IPS-NIHi11 (cell line): ENCODE results near the gene FAM229A.

Experiments
- DNase-seq: peaks from one replicate; pipeline ENCODE4 v3.0.0; 2012; ENCODE audit warnings: mixed read lengths, low spot score

Gene FAM229A

DNA sequence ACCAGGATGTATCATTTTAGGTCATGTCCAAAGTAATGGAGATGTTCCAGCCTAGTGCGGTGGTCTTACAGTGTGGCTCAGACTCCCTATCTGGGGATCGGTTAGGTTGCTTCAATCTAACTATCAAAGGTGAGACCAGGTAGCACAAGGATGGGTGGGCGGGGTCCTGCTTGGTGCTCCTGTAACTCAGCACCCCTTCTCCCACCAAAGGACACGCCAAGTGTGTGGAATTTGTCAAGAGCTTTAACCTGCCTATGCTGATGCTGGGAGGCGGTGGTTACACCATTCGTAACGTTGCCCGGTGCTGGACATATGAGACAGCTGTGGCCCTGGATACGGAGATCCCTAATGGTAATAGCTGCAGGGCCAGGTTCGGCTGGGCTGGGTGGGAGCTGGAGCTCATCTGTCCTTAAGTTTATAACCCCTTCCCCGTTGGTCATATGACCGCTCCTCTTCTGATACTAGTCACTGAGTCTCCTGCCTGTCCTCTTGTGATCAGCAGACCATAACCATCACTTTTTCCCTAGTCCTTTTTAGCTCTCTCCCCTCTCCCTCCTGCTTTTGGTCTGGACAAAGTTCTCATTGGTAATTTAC, 31.6 kb downstream of the FAM229A start:
- DNase-seq, result no peak

GRCh38 chr1:32329931-32330466, 32.3 kb downstream of the FAM229A start:
- DNase-seq, result no peak

DNA sequence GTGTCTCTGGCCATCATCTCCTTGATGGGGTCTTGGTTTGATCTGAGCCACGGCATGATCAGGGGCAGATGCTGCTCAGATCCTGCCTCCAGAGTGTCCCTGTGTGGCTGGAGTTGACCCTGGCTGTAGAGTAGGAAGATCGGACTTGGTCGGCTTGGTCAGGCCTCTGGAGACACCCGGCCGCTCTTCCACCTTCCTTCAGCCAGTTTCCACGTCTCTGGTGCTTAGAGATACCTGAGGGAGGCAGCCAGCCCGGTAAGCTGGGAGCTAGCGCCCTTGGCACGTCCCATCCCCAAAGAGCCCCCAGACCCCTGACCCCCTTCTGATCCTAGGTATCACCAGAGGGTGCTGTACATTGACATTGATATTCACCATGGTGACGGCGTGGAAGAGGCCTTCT, 35.1 kb downstream of the FAM229A start:
- DNase-seq, result no peak

GRCh38 chr1:32321712-32322291, 40.5 kb downstream of the FAM229A start:
- DNase-seq, result no peak

- no peak for DNase-seq
Measured at GRCh38 chr1:32318127-32318869, 44.0 kb downstream of the FAM229A start.

DNA sequence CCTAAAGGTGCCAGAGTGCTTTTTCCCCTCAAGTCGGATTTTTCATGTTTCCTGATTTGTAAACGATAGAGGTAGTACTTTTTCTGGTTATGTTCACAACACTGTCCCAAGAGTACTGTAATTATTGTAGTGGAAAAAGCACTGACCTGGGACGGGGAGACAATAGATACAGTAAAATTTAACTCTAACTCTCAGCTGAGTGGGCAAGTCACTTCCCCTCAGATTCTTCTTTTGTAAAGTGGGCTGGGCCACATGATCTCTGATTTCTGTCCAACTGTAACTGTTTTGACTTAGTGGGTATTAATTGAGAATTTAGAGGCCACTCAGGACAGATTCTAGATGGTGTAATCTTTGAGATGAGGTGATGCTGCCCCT, 45.4 kb downstream of the FAM229A start:
- no peak for DNase-seq

DNA sequence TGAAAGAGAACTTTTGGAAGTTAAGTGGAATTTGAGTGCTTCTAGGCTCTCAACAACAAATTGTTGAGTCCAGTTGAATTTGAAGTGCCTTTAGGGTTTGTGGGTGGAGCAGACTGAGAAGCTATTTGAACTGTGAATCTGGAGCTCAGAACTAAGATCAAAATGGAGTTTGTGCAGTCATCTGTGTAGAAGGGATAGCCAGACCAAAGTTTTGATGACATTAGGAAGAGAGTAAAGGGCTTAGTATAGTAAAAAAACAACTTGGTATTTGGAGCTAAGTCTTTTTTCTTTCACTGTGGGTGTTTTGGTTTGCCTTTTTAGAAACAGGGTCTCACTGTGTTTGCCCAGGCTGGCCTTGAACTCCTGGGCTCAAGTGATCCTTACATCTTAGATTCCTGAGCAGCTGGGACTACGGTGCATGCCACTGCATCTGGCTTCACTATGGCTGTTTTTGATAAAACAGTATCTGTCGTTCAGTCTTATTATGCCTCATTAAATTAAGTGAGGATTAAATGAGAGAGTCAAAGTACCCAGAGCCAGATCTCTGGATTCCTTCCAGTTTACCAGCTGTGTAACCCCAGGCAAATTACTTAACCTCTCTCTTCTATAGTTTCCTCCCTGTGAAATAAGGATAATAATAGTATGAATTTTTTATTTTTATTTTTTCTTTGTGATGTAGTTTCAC, 50.4 kb downstream of the FAM229A start:
- DNase-seq, result no peak
